ENCODE results near the gene OTULIN.

DNA sequence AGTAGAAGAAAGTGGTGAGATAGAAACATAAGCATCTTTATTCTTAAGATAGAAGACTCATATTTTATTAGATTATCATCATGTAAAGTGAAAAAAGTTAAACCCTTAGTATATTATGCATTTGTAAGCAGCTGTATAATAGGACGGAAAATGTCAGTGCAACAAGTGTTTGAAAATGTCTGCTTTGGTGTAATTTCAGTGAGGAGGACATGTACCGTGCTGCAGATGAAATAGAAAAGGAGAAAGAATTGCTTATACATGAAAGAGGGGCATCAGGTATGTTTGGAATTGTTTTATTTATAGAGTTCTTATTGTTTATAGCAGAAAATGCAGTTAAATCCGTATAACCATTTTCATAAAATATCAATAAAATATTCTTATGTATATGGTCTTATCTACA is 8.9 kb downstream of the OTULIN start:
- TF ChIP-seq TAF1 (IDR thresholded peaks at IDR 0.05; ENCODE audit: borderline replicate concordance, low read depth, low read length), result no peak
- no peak for TF ChIP-seq MAX (IDR thresholded peaks at IDR 0.05; ENCODE audit: low read depth)
- no peak for TF ChIP-seq USF2 (IDR thresholded peaks at IDR 0.05; ENCODE audit: borderline replicate concordance, low read depth, low read length)
- TF ChIP-seq, protein P1, sequence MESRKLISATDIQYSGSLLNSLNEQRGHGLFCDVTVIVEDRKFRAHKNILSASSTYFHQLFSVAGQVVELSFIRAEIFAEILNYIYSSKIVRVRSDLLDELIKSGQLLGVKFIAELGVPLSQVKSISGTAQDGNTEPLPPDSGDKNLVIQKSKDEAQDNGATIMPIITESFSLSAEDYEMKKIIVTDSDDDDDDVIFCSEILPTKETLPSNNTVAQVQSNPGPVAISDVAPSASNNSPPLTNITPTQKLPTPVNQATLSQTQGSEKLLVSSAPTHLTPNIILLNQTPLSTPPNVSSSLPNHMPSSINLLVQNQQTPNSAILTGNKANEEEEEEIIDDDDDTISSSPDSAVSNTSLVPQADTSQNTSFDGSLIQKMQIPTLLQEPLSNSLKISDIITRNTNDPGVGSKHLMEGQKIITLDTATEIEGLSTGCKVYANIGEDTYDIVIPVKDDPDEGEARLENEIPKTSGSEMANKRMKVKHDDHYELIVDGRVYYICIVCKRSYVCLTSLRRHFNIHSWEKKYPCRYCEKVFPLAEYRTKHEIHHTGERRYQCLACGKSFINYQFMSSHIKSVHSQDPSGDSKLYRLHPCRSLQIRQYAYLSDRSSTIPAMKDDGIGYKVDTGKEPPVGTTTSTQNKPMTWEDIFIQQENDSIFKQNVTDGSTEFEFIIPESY (IDR thresholded peaks at IDR 0.05; ENCODE audit: borderline replicate concordance, low read depth), result no peak
- no peak for TF ChIP-seq FOXM1 (IDR thresholded peaks at IDR 0.05; ENCODE audit: low read depth)
- TF ChIP-seq, protein P2, sequence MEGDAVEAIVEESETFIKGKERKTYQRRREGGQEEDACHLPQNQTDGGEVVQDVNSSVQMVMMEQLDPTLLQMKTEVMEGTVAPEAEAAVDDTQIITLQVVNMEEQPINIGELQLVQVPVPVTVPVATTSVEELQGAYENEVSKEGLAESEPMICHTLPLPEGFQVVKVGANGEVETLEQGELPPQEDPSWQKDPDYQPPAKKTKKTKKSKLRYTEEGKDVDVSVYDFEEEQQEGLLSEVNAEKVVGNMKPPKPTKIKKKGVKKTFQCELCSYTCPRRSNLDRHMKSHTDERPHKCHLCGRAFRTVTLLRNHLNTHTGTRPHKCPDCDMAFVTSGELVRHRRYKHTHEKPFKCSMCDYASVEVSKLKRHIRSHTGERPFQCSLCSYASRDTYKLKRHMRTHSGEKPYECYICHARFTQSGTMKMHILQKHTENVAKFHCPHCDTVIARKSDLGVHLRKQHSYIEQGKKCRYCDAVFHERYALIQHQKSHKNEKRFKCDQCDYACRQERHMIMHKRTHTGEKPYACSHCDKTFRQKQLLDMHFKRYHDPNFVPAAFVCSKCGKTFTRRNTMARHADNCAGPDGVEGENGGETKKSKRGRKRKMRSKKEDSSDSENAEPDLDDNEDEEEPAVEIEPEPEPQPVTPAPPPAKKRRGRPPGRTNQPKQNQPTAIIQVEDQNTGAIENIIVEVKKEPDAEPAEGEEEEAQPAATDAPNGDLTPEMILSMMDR (IDR thresholded peaks at IDR 0.05), result no peak
- no peak for TF ChIP-seq TCF12 (IDR thresholded peaks at IDR 0.05)
- no peak for TF ChIP-seq YY1 (IDR thresholded peaks at IDR 0.05; ENCODE audit: low read depth)
- no peak for TF ChIP-seq RAD21 (IDR thresholded peaks at IDR 0.05; ENCODE audit: low read length)
- TF ChIP-seq IRF3 (IDR thresholded peaks at IDR 0.05; ENCODE audit: low read depth, low read length), result no peak
- TF ChIP-seq EP300 (IDR thresholded peaks at IDR 0.05; ENCODE audit: borderline replicate concordance in 1 of 2, low read depth in 1 of 2, low read length in 1 of 2), result no peak
- TF ChIP-seq SMC3 (IDR thresholded peaks at IDR 0.05; ENCODE audit: low read depth, low read length), result no peak
- TF ChIP-seq, protein P3, sequence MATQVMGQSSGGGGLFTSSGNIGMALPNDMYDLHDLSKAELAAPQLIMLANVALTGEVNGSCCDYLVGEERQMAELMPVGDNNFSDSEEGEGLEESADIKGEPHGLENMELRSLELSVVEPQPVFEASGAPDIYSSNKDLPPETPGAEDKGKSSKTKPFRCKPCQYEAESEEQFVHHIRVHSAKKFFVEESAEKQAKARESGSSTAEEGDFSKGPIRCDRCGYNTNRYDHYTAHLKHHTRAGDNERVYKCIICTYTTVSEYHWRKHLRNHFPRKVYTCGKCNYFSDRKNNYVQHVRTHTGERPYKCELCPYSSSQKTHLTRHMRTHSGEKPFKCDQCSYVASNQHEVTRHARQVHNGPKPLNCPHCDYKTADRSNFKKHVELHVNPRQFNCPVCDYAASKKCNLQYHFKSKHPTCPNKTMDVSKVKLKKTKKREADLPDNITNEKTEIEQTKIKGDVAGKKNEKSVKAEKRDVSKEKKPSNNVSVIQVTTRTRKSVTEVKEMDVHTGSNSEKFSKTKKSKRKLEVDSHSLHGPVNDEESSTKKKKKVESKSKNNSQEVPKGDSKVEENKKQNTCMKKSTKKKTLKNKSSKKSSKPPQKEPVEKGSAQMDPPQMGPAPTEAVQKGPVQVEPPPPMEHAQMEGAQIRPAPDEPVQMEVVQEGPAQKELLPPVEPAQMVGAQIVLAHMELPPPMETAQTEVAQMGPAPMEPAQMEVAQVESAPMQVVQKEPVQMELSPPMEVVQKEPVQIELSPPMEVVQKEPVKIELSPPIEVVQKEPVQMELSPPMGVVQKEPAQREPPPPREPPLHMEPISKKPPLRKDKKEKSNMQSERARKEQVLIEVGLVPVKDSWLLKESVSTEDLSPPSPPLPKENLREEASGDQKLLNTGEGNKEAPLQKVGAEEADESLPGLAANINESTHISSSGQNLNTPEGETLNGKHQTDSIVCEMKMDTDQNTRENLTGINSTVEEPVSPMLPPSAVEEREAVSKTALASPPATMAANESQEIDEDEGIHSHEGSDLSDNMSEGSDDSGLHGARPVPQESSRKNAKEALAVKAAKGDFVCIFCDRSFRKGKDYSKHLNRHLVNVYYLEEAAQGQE (IDR thresholded peaks at IDR 0.05; ENCODE audit: low read depth, low read length), result no peak
- no peak for TF ChIP-seq RFX5 (IDR thresholded peaks at IDR 0.05; ENCODE audit: low read length)

Data from SK-N-SH (cell line).